Stomach smooth muscle (tissue), 2 donors: ENCODE measurements around the gene HOXB3.

Source experiments
- H3K27ac ChIP-seq: one replicate; pipeline ENCODE4 v1.7.0; 2013; ENCODE audit warnings: mild to moderate bottlenecking, low read length, inconsistent platforms
- H3K27me3 ChIP-seq, 2 donors: one replicate each; pipeline ENCODE4 v1.7.0; 2013; ENCODE audit warnings: low read length in 2 of 2; ENCODE audit not compliant: insufficient read depth in 2 of 2, control insufficient read depth in 1 of 2
- H3K36me3 ChIP-seq, 2 donors: one replicate each; pipeline ENCODE4 v1.7.0; 2013; ENCODE audit warnings: low read length in 2 of 2; ENCODE audit not compliant: control insufficient read depth in 2 of 2, insufficient read depth in 2 of 2
- H3K4me1 ChIP-seq: one replicate; pipeline ENCODE4 v1.7.0; 2013; ENCODE audit warnings: low read length; ENCODE audit not compliant: control insufficient read depth, insufficient read depth
- H3K4me3 ChIP-seq, 2 donors: one replicate each; pipeline ENCODE4 v1.7.0; 2013; ENCODE audit warnings: low read length in 2 of 2
- H3K9ac ChIP-seq, 2 donors: one replicate each; pipeline ENCODE4 v1.7.0; 2013; ENCODE audit warnings: low read length in 2 of 2, mild to moderate bottlenecking in 1 of 2
- H3K9me3 ChIP-seq, 2 donors: one replicate each; pipeline ENCODE4 v1.7.0; 2013; ENCODE audit warnings: low read length in 2 of 2; ENCODE audit not compliant: control insufficient read depth in 2 of 2
- donor health status: healthy.
- donor health status: Pancreatic carcinoma.

Gene HOXB3

DNA sequence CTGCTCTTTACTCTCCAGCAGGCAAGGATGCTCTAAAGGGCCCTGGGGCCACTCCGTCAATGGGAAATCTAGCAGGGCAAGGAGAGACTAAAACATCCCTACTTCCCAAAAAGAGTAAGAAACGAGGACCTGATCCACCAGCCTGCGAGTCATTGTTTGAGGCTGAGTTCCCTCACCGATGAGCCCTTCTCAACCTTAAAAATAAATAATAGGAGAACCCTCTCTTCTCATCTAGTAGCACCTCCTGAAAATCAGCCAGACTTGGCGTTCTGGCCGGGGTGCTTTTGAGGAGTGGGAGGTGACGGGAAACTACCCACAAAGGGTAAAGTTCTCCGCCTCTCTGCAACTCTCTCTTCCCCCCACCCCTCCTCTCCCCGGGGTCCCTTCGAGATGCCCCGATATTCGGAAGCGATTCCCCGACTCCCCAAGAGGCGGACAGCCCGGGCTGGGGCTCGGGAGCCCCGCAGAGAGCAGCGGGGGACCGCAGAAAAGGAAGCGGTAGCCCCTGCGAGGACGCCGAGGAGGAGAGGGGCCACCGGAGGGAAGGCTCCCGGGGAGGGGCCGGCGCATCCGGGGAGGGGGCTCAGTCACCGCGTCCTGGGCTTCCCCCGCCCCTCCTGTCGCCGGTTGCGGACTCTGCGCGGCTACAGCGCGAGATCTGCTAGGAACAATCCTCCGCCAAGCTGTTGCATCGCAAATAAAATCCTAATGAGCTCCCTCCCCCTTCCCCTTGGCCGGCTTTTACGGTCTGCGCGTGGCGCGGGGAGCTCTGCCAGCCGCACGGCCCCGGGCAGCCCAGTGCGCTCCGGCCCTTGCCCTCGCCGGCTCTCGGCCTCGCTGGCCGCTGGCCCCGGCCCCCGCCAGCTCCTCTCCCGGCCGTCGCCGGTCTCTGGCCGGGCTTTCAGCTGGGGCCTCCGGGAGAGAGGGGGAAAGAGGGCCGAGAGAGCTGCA is 34.8 kb upstream of the HOXB3 start:
- Histone ChIP-seq H3K4me1 (peaks cover 22% of the 10 kb centered on the region), H3K4me3 (peak overlapping the region in 1 of 2 donors; percentile 61), H3K27ac (no peak overlapping the region), H3K9ac (no peak overlapping the region), H3K9me3 (no peaks in the 10 kb centered on the region), H3K36me3 (no peaks in the 10 kb centered on the region), H3K27me3 (peaks cover 91 to 97% of the 10 kb centered on the region in 2 donors)

GRCh38 chr17:48624118-48624517 is 34.1 kb upstream of the HOXB3 start:
- H3K4me3 ChIP-seq = no peak overlapping the region
- no peaks in the 10 kb centered on the region for H3K36me3 ChIP-seq
- H3K9ac ChIP-seq = no peak overlapping the region
- H3K9me3 ChIP-seq = no peaks in the 10 kb centered on the region
- H3K27ac ChIP-seq = no peak overlapping the region
- H3K4me1 ChIP-seq = peaks cover 22% of the 10 kb centered on the region
- peaks cover 91 to 97% of the 10 kb centered on the region in 2 donors for H3K27me3 ChIP-seq

- Histone ChIP-seq H3K9me3 (no peaks in the 10 kb centered on the region), H3K27me3 (peaks cover 89 to 97% of the 10 kb centered on the region in 2 donors), H3K36me3 (no peaks in the 10 kb centered on the region), H3K4me3 (no peak overlapping the region), H3K4me1 (peaks cover 25% of the 10 kb centered on the region), H3K9ac (no peak overlapping the region), H3K27ac (no peak overlapping the region)
These were observed 33.5 kb upstream of the HOXB3 start for GRCh38 chr17:48623583-48623982.

DNA sequence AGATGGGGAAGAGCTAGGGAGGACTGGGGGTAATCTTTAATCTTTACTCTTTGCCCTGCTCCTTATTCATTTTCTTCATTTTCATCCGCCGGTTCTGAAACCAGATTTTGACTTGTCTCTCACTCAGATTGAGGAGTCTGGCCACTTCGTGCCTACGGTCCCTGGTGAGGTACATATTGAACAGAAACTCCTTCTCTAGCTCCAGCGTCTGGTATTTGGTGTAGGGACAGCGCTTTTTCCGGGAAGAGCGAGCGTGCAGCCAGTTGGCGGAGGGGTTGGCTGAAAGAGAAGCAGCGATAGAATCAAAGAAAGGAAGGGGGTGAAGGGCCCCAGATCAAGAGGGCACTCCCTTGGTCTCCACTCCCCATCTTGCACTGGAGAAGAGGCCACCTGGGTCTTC is 32.8 kb upstream of the HOXB3 start:
- Histone ChIP-seq H3K9me3 (no peaks in the 10 kb centered on the region), H3K36me3 (no peaks in the 10 kb centered on the region), H3K27ac (no peak overlapping the region), H3K27me3 (peaks cover 89 to 96% of the 10 kb centered on the region in 2 donors), H3K4me1 (peaks cover 28% of the 10 kb centered on the region), H3K9ac (no peak overlapping the region), H3K4me3 (no peak overlapping the region)

DNA sequence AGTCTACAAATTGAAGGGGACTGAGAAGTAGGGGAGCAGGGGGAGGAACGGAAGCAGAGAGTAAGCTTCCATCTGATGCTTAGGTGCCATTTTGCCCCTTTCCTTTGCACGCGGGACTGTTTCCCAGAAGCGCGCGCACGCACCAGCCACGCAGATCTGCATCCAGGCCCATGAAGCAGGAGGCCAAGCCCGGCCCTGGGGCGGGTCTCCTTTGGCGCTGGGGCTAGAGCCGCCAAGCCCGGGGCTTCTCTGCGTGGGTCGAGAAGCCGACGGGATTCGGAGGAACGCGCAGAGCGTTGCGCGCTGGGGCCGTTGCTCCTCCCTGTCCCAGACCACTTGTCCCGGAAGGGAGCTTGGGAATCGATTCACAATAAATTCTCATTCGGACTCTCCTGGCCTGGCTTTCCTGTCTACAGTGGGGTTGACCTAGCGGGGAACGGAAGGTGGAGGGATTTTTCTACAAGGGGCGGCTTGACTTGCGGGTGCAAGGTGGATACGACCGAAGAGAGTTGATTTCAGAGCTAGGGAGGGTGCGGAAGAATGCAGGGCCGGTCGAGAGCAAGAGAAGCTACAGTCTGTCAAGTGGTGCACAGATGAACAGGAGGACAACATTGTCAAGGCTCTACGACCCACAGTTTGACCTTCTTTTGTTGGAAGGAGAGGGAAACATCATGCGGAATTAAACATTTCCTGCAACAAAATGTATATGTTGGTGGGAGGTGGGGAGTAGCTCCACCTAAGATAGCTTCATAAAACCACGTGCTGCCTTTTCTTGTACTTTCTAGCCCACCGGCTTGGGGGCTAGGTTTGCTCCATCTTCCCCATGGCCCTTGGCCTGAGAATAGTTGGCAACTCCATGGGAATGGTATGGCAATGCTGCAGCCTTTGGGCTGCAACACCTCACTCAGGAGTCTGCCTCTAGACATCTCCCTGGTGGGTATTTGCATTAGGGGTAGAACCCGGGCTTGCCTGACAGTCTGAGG is 31.7 kb upstream of the HOXB3 start:
- Histone ChIP-seq H3K4me3 (no peak overlapping the region), H3K9ac (no peak overlapping the region), H3K27me3 (peaks cover 89 to 96% of the 10 kb centered on the region in 2 donors), H3K27ac (no peak overlapping the region), H3K36me3 (no peaks in the 10 kb centered on the region), H3K9me3 (no peaks in the 10 kb centered on the region), H3K4me1 (peaks cover 32% of the 10 kb centered on the region)

- Histone ChIP-seq H3K9ac (no peak overlapping the region), H3K27ac (no peak overlapping the region), H3K27me3 (peaks cover 96 to 97% of the 10 kb centered on the region in 2 donors), H3K4me3 (no peak overlapping the region), H3K4me1 (peaks cover 21% of the 10 kb centered on the region), H3K36me3 (no peaks in the 10 kb centered on the region), H3K9me3 (no peaks in the 10 kb centered on the region)
These were observed 30.6 kb upstream of the HOXB3 start for GRCh38 chr17:48620461-48621139.

GRCh38 chr17:48619826-48620449 is 29.9 kb upstream of the HOXB3 start:
- no peak overlapping the region for H3K9ac ChIP-seq
- H3K27me3 ChIP-seq = peaks cover 97% of the 10 kb centered on the region in 2 donors
- no peaks in the 10 kb centered on the region for H3K36me3 ChIP-seq
- no peak overlapping the region for H3K27ac ChIP-seq
- H3K9me3 ChIP-seq = no peaks in the 10 kb centered on the region
- peaks cover 14% of the 10 kb centered on the region for H3K4me1 ChIP-seq
- H3K4me3 ChIP-seq = no peak overlapping the region

GRCh38 chr17:48618256-48618896 is 28.3 kb upstream of the HOXB3 start:
- Histone ChIP-seq H3K27ac (no peak overlapping the region), H3K4me1 (peaks cover 20% of the 10 kb centered on the region), H3K27me3 (peaks cover 94 to 97% of the 10 kb centered on the region in 2 donors), H3K4me3 (no peak overlapping the region), H3K9ac (no peak overlapping the region), H3K36me3 (no peaks in the 10 kb centered on the region), H3K9me3 (no peaks in the 10 kb centered on the region)

GRCh38 chr17:48617471-48618255 is 27.6 kb upstream of the HOXB3 start:
- H3K9ac ChIP-seq = no peak overlapping the region
- no peak overlapping the region for H3K4me3 ChIP-seq
- no peaks in the 10 kb centered on the region for H3K9me3 ChIP-seq
- H3K4me1 ChIP-seq = peaks cover 21% of the 10 kb centered on the region
- no peak overlapping the region for H3K27ac ChIP-seq
- H3K36me3 ChIP-seq = no peaks in the 10 kb centered on the region
- H3K27me3 ChIP-seq = peaks cover 89 to 96% of the 10 kb centered on the region in 2 donors
